ENCODE measurements around the gene UQCRC1. TPM values are rescaled to one million over a fixed set of nuclear protein-coding genes. Genes with fewer than 3 reads are reported as not detected.

Gene UQCRC1
- total RNA-seq, 4 donors from 2014 or later = 679 to 861 (median 720) TPM

- TF ChIP-seq POLR2A (IDR thresholded peaks at IDR 0.05) (no peak), CTCF (IDR thresholded peaks at IDR 0.05 in 4 of 5, conservative IDR thresholded peaks at IDR 0.05 in 1 of 5) (no peak)
- ATAC-seq (no peak), DNase-seq (no peak)
- Histone ChIP-seq H3K27ac (no peak overlapping the region), H3K27me3 (peaks cover 0 to under 1% (median 0%) of the 10 kb centered on the region in 3 donors), H3K4me3 (no peak overlapping the region), H3K36me3 (no peaks in the 10 kb centered on the region), H3K9me3 (no peaks in the 10 kb centered on the region), H3K4me1 (peaks cover 0 to 11% of the 10 kb centered on the region in 2 donors)
- intact Hi-C loops (cut with DNase I; ENCODE audit: low total_unique reads) (no loop called here), in situ Hi-C loops (cut with MboI; ENCODE audit: low sequenced_read_pairs in 4 of 4) (no loop called here)
These were observed 45.6 kb upstream of the UQCRC1 start for GRCh38 chr3:48655063-48655462.

- in situ Hi-C loops (cut with MboI; ENCODE audit: low sequenced_read_pairs in 4 of 4) (no loop called here), intact Hi-C loops (cut with DNase I; ENCODE audit: low total_unique reads) (no loop called here)
- Histone ChIP-seq H3K4me1 (peaks cover 0 to 11% of the 10 kb centered on the region in 2 donors), H3K27ac (no peak overlapping the region), H3K4me3 (no peak overlapping the region), H3K9me3 (no peaks in the 10 kb centered on the region), H3K27me3 (no peaks in the 10 kb centered on the region), H3K36me3 (no peaks in the 10 kb centered on the region)
- ATAC-seq = no peak
- TF ChIP-seq POLR2A (IDR thresholded peaks at IDR 0.05) (no peak), CTCF (IDR thresholded peaks at IDR 0.05 in 4 of 5, conservative IDR thresholded peaks at IDR 0.05 in 1 of 5) (no peak)
- no peak for DNase-seq
These were observed 43.7 kb upstream of the UQCRC1 start for GRCh38 chr3:48652923-48653715.

- in situ Hi-C loops (cut with MboI; ENCODE audit: low sequenced_read_pairs in 4 of 4) (no loop called here), intact Hi-C loops (cut with DNase I; ENCODE audit: low total_unique reads) (no loop called here)
- H3K36me3 ChIP-seq = no peaks in the 10 kb centered on the region
- H3K9me3 ChIP-seq = no peaks in the 10 kb centered on the region
- H3K4me1 ChIP-seq = peaks cover 0 to 8% of the 10 kb centered on the region in 2 donors
- TF ChIP-seq POLR2A (IDR thresholded peaks at IDR 0.05) = no peak
- TF ChIP-seq CTCF (IDR thresholded peaks at IDR 0.05 in 4 of 5, conservative IDR thresholded peaks at IDR 0.05 in 1 of 5) = no peak
- no peak overlapping the region for H3K27ac ChIP-seq
- DNase-seq = no peak
- ATAC-seq = no peak
- no peak overlapping the region for H3K4me3 ChIP-seq
- no peaks in the 10 kb centered on the region for H3K27me3 ChIP-seq
These were observed 42.3 kb upstream of the UQCRC1 start for GRCh38 chr3:48651771-48652170.

GRCh38 chr3:48650723-48651122, 41.3 kb upstream of the UQCRC1 start:
- DNase-seq (no peak), ATAC-seq (no peak)
- H3K4me1 ChIP-seq = peaks cover 0 to 3% of the 10 kb centered on the region in 2 donors
- no peak for TF ChIP-seq POLR2A (IDR thresholded peaks at IDR 0.05)
- TF ChIP-seq CTCF (IDR thresholded peaks at IDR 0.05 in 4 of 5, conservative IDR thresholded peaks at IDR 0.05 in 1 of 5) = no peak
- in situ Hi-C loops (cut with MboI; ENCODE audit: low sequenced_read_pairs in 4 of 4) (no loop called here), intact Hi-C loops (cut with DNase I; ENCODE audit: low total_unique reads) (no loop called here)
- no peaks in the 10 kb centered on the region for H3K27me3 ChIP-seq
- no peaks in the 10 kb centered on the region for H3K9me3 ChIP-seq
- no peaks in the 10 kb centered on the region for H3K36me3 ChIP-seq
- no peak overlapping the region for H3K27ac ChIP-seq
- no peak overlapping the region for H3K4me3 ChIP-seq

All from gastrocnemius medialis (tissue), 4 donors.